ENCODE data around the gene DYNC1H1. TPM values are rescaled to one million over a fixed set of nuclear protein-coding genes. Genes with fewer than 3 reads are reported as not detected.

The DYNC1H1 gene
- total RNA-seq, 1 donor from 2014 or later, result 237 TPM

DNA sequence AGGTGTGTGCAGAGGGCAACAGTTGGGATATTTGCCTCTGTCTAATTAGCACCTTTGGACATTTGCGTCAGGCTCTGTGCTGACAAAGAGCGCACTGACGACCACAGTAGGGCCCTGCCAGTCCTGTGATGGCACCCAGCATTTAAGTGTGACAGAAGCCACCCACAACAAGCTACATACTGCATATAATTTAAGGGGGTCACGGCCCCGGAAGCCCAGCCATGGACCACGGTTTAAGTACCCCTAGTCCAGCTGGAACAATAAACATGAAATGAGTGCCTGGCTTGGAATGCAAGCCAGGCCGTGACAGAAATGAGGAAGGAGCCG is 16.8 kb upstream of the DYNC1H1 start:
- Histone ChIP-seq H3K4me2 (peak overlapping the region; percentile 76), H3K79me2 (ENCODE audit: low read depth) (peaks cover 9% of the 10 kb centered on the region), H3K4me3 (peak overlapping the region; percentile 62), H4K20me1 (ENCODE audit: low read depth) (no peaks in the 10 kb centered on the region), H3K4me1 (peaks cover 8% of the 10 kb centered on the region), H3K27ac (peak overlapping the region; percentile 67), H3F3A (ENCODE audit: low read depth) (peaks cover 4% of the 10 kb centered on the region), H3K9me3 (ENCODE audit: low read depth) (no peaks in the 10 kb centered on the region), H3K9ac (peak overlapping the region; percentile 90), H3K27me3 (peaks cover 36% of the 10 kb centered on the region), H3K36me3 (no peaks in the 10 kb centered on the region), H2AFZ (replicated peaks) (peak overlapping the region; percentile 3)
- peak overlapping the region; percentile 100 for H3K27ac Mint-ChIP-seq
- no peak for DNase-seq (ENCODE audit: low spot score)
- peak overlapping the region; percentile 99 for H3K4me3 Mint-ChIP-seq
- peaks cover 12% of the 10 kb centered on the region for H3K4me1 Mint-ChIP-seq
- no peaks in the 10 kb centered on the region for H3K9me3 Mint-ChIP-seq
- H3K36me3 Mint-ChIP-seq, result no peaks in the 10 kb centered on the region
- TF ChIP-seq, protein P1, sequence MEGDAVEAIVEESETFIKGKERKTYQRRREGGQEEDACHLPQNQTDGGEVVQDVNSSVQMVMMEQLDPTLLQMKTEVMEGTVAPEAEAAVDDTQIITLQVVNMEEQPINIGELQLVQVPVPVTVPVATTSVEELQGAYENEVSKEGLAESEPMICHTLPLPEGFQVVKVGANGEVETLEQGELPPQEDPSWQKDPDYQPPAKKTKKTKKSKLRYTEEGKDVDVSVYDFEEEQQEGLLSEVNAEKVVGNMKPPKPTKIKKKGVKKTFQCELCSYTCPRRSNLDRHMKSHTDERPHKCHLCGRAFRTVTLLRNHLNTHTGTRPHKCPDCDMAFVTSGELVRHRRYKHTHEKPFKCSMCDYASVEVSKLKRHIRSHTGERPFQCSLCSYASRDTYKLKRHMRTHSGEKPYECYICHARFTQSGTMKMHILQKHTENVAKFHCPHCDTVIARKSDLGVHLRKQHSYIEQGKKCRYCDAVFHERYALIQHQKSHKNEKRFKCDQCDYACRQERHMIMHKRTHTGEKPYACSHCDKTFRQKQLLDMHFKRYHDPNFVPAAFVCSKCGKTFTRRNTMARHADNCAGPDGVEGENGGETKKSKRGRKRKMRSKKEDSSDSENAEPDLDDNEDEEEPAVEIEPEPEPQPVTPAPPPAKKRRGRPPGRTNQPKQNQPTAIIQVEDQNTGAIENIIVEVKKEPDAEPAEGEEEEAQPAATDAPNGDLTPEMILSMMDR (IDR thresholded peaks at IDR 0.05), result no peak
- TF ChIP-seq EZH2 (IDR thresholded peaks at IDR 0.05) (no peak), EZH2phosphoT487 (IDR thresholded peaks at IDR 0.05) (no peak)
- H3K27me3 Mint-ChIP-seq (ENCODE audit: insufficient read depth, low read depth), result peaks cover 14% of the 10 kb centered on the region

DNA sequence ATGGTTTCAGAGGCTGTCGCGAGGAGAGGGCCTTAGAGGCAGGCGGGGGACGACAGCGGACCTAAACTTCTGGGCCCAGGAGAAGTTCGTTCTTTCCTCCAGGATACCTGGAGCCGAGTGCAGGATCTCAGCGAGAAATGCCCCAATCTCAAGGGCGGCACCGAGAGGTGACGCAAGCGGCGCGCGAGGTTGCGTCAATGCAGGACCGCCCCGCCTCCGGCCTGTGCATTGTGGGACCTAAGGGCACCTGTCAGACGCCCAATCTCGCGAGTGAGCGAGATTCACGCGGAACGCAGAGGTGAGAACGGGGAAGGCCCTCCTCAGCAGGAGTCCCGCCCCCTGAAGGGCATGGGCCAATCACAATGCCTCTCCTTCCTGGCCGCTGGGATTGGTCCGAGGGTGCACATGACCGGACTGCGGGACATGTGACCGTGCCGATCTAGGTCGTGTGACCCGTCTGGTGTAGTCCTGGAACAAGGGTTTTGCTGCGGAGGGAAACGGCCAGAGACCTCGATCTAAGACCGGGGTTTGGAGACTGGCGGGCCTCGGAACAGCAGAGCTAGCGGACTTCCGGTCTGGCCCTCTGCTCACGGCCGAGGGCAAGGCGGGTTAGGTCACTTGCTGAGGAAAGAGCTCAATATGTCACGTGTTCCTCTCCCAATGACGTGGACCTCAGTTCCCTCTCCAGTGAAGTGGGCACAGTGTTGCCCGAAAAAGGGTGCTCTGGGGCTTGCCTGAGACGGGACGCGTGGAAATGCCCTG is 16.3 kb upstream of the DYNC1H1 start:
- Mint-ChIP-seq H3K36me3 (no peaks in the 10 kb centered on the region), H3K9me3 (no peaks in the 10 kb centered on the region), H3K27ac (peak overlapping the region; percentile 100), H3K4me3 (peak overlapping the region; percentile 99), H3K4me1 (peaks cover 12% of the 10 kb centered on the region), H3K27me3 (ENCODE audit: insufficient read depth, low read depth) (peaks cover 14% of the 10 kb centered on the region)
- peak; percentile 100 for DNase-seq (ENCODE audit: low spot score)
- TF ChIP-seq, protein P1 (IDR thresholded peaks at IDR 0.05), result no peak
- TF ChIP-seq EZH2phosphoT487 (IDR thresholded peaks at IDR 0.05), result no peak
- no peak for TF ChIP-seq EZH2 (IDR thresholded peaks at IDR 0.05)
- Histone ChIP-seq H3K9ac (peak overlapping the region; percentile 90), H3K27ac (peak overlapping the region; percentile 67), H3K36me3 (no peaks in the 10 kb centered on the region), H3K9me3 (ENCODE audit: low read depth) (no peaks in the 10 kb centered on the region), H3K4me1 (peaks cover 8% of the 10 kb centered on the region), H3K79me2 (ENCODE audit: low read depth) (peaks cover 9% of the 10 kb centered on the region), H3F3A (ENCODE audit: low read depth) (peaks cover 4% of the 10 kb centered on the region), H3K27me3 (peaks cover 30% of the 10 kb centered on the region), H4K20me1 (ENCODE audit: low read depth) (no peaks in the 10 kb centered on the region), H3K4me2 (peak overlapping the region; percentile 96), H2AFZ (replicated peaks) (peak overlapping the region; percentile 86), H3K4me3 (peak overlapping the region; percentile 62)

DNA sequence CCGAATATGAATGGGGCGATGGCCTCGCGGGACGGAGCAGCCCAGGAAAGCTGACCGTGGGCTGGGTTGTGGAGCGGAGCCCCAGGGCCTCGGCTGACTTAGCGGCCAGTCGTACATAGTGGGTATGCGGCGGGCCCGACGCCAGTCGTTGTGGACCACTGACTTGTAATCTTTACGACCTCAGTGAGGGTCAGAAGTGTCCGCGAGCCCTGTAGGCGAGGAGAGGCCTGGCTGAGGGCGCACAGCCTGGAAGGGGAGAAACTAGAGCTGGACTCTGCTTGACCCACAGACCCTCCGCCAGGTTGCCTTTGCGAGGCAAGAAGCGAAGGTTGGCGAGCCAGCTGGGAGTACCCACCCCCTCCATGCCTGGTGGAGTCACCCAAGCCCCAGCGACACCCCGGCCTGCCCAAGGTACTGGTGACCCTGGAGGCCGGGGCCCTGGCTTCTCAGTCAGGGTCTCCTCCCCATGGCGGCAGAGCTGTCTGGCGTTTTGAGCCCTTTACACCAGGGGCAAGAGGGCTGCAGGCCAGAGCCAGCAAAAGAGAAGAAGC is 15.6 kb upstream of the DYNC1H1 start:
- peaks cover 8% of the 10 kb centered on the region for H3K4me1 ChIP-seq
- Mint-ChIP-seq H3K4me3 (peak overlapping the region; percentile 99), H3K27ac (peak overlapping the region; percentile 100), H3K4me1 (peaks cover 12% of the 10 kb centered on the region), H3K9me3 (no peaks in the 10 kb centered on the region), H3K36me3 (no peaks in the 10 kb centered on the region), H3K27me3 (ENCODE audit: insufficient read depth, low read depth) (peaks cover 14% of the 10 kb centered on the region)
- peak overlapping the region; percentile 86 for H2AFZ ChIP-seq (replicated peaks)
- peaks cover 9% of the 10 kb centered on the region for H3K79me2 ChIP-seq (ENCODE audit: low read depth)
- H3K9me3 ChIP-seq (ENCODE audit: low read depth), result no peaks in the 10 kb centered on the region
- H3K4me3 ChIP-seq, result peak overlapping the region; percentile 62
- DNase-seq (ENCODE audit: low spot score), result peak; percentile 40
- H4K20me1 ChIP-seq (ENCODE audit: low read depth), result no peaks in the 10 kb centered on the region
- H3F3A ChIP-seq (ENCODE audit: low read depth), result peaks cover 4% of the 10 kb centered on the region
- H3K36me3 ChIP-seq, result no peaks in the 10 kb centered on the region
- H3K27me3 ChIP-seq, result peaks cover 24% of the 10 kb centered on the region
- peak overlapping the region; percentile 96 for H3K4me2 ChIP-seq
- TF ChIP-seq, protein P1 (IDR thresholded peaks at IDR 0.05), result no peak
- no peak for TF ChIP-seq EZH2 (IDR thresholded peaks at IDR 0.05)
- H3K27ac ChIP-seq, result no peak overlapping the region
- H3K9ac ChIP-seq, result peak overlapping the region; percentile 71
